HPDE6-E6E7 (cell line): ENCODE data around the gene EIF5.
"Not testable (repeated sequence)": the region's sequence is repeated elsewhere in the genome, so short reads cannot be mapped to it uniquely, and the experiment has no call there.

Experiments
- DNase-seq: peaks from one replicate; pipeline ENCODE4 v3.0.0; 2011; ENCODE audit warnings: missing footprints; ENCODE audit errors: extremely low spot score

The EIF5 gene

GRCh38 chr14:103336191-103336590 lies 2.2 kb downstream of the EIF5 start:
- no peak for DNase-seq

DNA sequence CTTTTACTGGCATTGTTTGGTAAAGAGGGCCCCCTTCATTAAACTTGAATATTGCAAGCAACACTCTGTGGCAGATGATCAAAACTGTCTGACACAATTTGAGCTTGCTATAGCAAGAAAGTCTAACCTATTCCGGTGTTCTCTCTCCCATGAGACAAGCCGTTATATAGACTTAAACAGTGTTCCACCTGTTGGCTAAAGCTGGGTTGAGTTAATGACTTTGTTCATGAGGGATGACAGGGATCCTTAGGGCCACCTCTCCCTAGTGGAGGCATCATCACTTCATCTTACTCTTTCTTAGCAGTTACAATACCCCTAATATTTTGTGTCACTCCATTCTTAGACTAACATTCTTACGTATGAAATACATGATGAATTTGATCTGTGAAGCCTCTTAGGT lies 3.8 kb downstream of the EIF5 start:
- DNase-seq = no peak

- DNase-seq = no peak
These were observed 5.5 kb downstream of the EIF5 start for GRCh38 chr14:103339561-103339960.

DNA sequence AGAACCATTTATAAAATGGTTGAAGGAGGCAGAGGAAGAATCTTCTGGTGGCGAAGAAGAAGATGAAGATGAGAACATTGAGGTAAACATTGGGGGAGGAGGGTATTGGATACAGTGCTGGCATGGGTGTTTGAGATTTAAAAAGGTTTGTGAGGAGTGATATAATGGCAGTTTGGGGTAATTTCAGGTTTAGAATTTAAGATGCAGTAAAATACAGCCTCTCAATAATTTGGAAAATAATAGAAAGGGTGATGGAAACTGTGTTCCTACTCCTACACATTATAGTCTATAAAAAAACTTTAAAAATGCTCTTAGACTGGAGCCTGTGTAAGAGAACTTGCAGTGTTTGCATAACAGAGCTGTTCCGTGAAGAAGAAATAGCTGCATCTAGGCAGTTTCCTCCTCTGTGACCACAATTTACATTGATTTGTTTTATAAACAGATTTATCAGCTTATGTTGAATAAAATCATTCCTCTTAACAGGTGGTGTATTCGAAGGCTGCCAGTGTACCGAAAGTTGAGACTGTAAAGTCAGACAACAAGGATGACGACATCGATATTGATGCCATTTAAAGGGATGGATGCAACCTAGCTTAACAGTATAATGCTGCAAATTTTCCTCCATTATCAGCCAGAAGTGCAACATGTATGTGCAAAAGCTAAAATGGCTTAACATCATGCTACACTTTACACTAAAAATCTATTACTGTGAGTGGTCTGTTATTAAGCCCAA lies 6.6 kb downstream of the EIF5 start:
- DNase-seq = no peak

- DNase-seq = no peak
These were observed 7.5 kb downstream of the EIF5 start for GRCh38 chr14:103341250-103342129.

DNA sequence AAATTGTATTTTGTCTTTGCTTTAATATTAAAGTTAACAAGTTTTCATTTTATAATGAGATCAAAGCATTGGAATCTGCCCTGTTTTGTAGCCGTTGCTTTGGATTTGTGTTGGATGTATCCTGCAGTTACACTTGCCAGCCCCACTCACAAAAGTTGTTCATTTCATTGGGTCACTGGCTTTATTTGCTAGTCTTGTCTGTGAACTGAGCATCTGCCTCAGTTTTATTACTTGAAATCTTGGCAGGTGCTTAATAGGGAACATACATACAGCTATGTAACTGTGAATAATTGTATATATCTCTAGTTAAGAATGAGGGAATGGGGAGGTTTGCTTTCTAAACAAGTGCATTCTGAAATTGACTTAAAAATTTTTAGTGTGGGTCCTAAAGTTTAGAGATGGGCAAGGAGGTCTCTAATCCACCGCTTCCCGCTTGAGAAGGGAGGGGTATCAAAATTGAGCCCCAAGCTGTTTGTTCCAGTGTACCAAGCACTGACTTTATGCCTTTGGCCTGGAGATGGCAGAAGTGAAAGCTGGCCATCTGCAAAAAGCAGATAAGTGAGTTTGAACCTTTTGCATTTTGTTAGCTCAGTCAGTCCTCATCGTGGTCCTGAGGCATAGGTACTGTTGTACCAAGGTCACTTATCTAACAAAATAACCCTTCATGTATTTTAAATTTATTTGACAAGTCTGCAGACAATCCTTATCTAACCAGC lies 9.3 kb downstream of the EIF5 start:
- no peak for DNase-seq

- no peak for DNase-seq
These were observed 10.1 kb downstream of the EIF5 start for GRCh38 chr14:103343905-103344797.

GRCh38 chr14:103346286-103346685 lies 12.2 kb downstream of the EIF5 start:
- DNase-seq = no peak

- no peak for DNase-seq
These were observed 13.2 kb downstream of the EIF5 start for GRCh38 chr14:103347091-103347815.

- no peak for DNase-seq
These were observed 14.1 kb downstream of the EIF5 start for GRCh38 chr14:103348154-103348553.

DNA sequence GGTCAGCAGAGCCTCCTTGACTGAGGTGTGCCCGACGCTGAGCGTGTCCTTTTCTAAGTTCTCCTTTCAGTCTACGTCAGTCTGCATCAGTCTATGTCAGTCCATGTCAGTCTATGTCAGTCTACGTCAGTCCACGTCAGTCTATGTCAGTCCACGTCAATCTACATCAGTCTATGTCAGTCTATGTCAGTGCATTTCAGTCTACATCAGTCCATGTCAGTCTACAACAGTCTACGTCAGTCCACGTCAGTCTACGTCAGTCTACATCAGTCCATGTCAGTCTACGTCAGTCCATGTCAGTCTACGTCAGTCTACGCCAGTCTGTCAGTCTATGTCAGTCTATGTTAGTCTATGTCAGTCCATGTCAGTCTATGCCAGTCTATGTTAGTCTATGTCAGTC lies 15.9 kb downstream of the EIF5 start:
- no peak for DNase-seq

DNA sequence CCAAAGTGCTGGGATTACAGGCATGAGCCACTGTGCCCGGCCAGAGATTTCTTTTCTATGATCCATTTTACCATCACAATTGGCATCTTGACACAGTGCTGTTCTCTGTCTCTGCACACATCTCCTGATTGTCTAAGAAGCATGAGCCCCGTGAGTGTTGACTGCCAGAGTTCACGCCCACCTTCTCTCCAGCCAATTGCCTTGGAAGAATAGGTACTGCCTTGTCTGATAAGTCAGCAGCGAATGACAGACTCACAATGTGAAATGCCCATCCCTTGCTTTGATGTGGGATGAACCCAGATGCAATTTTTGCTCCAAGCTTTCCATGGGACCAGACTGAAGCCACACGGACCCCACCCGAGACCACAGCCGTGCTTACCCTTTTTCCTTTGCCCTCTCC lies 19.3 kb downstream of the EIF5 start:
- DNase-seq = no peak

- DNase-seq = no peak
These were observed 20.1 kb downstream of the EIF5 start for GRCh38 chr14:103354141-103354540.

DNA sequence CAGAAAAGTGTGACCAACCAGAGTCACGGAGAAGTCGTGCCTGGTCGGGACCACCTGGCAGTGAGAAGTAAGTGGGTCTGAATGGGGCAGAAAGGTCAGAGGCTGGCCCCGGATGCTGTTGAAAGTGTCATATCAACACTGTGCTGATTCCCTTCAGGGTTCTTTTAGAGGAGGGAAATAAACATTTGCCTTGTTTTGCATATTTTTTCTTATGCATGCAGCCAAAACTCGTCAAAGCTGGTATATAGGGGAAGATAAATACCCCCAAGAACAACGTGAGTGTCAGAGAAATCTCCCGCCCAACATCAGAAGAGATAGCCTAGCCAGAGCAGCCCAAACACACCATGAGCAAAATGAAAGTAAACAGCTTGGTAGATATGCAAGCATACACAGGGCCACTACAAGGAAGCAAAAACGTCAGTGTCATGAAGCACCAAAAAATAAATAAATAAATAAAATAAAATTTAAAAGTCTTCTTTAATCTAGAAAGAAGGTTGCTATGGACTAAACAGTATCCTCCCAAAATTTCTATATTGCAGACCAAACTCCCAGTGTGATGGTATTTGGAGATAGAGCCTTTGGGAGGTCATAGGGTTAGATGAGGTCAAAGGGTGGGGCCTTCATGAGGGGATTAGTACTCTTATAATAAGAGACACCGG lies 22.1 kb downstream of the EIF5 start:
- DNase-seq = no peak

GRCh38 chr14:103357552-103357951 lies 23.5 kb downstream of the EIF5 start:
- not testable (repeated sequence) for DNase-seq

DNA sequence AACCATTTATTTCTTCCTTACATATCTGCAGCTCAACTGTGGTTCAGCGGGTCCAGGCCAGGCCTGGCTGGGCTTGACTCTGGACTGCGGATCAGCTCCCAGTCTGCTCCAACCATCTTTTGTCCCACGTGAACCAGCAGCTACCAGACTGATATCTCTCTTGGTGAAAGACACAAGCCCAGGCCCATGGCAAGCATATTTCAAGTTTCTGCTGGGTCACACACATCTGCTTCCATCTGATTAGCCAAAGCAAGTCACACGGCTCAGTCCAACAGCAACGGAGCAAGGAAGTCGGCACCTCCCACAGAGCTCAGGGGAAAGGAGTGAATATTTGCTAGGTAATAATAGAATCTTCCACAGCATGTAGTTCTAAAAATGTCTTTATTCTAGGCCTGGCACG lies 26.5 kb downstream of the EIF5 start:
- no peak for DNase-seq

GRCh38 chr14:103361867-103362266 lies 27.8 kb downstream of the EIF5 start:
- peak; percentile 84 for DNase-seq

GRCh38 chr14:103362780-103363179 lies 28.7 kb downstream of the EIF5 start:
- no peak for DNase-seq

GRCh38 chr14:103366741-103367140 lies 32.7 kb downstream of the EIF5 start:
- DNase-seq = no peak

- DNase-seq = no peak
These were observed 34.0 kb downstream of the EIF5 start for GRCh38 chr14:103367995-103368394.
